Renal cortical epithelial cell (primary cell): ENCODE results near the gene DHX34. TPM values are rescaled to one million over a fixed set of nuclear protein-coding genes. Genes with fewer than 3 reads are reported as not detected.
A peak's percentile ranks its signal among the peaks of the same experiment; 100 is the strongest.
"Not testable (repeated sequence)": the region's sequence is repeated elsewhere in the genome, so short reads cannot be mapped to it uniquely, and the experiment has no call there.

Experiments used
- DNase-seq: peaks from one replicate; pipeline ENCODE4 v3.0.0-alpha.2; 2011; ENCODE audit warnings: low read depth
- total RNA-seq: library from RNA; depleted of rRNA; stranded (reverse); fragments of >200 nt; gene quantifications from 2 replicates; pipeline ENCODE4 v1.2.3, GENCODE V29; 2014

Gene DHX34
- total RNA-seq, 1 donor from 2014 or later, result 13.4 TPM

- peak; percentile 54 for DNase-seq
These were observed 14.8 kb downstream of the DHX34 start for GRCh38 chr19:47363758-47364531.

- not testable (repeated sequence) for DNase-seq
These were observed 16.3 kb downstream of the DHX34 start for GRCh38 chr19:47365455-47365854.

GRCh38 chr19:47370045-47370611 lies 21.0 kb downstream of the DHX34 start:
- DNase-seq, result no peak

GRCh38 chr19:47371261-47371660 lies 22.1 kb downstream of the DHX34 start:
- DNase-seq, result no peak

- no peak for DNase-seq
These were observed 23.5 kb downstream of the DHX34 start for GRCh38 chr19:47372603-47373002.

- no peak for DNase-seq
These were observed 24.4 kb downstream of the DHX34 start for GRCh38 chr19:47373246-47374240.

- DNase-seq, result no peak
These were observed 26.0 kb downstream of the DHX34 start for GRCh38 chr19:47374876-47375693.

- no peak for DNase-seq
These were observed 26.8 kb downstream of the DHX34 start for GRCh38 chr19:47375694-47376588.

- DNase-seq, result no peak
These were observed 27.6 kb downstream of the DHX34 start for GRCh38 chr19:47376589-47377144.

GRCh38 chr19:47377208-47377701 lies 28.1 kb downstream of the DHX34 start:
- DNase-seq, result no peak

GRCh38 chr19:47377801-47378200 lies 28.7 kb downstream of the DHX34 start:
- DNase-seq, result no peak

GRCh38 chr19:47378246-47378645 lies 29.1 kb downstream of the DHX34 start:
- no peak for DNase-seq

- DNase-seq, result no peak
These were observed 30.3 kb downstream of the DHX34 start for GRCh38 chr19:47379381-47379938.

- no peak for DNase-seq
These were observed 31.4 kb downstream of the DHX34 start for GRCh38 chr19:47380559-47380958.

GRCh38 chr19:47381121-47381520 lies 32.0 kb downstream of the DHX34 start:
- no peak for DNase-seq

GRCh38 chr19:47381653-47382279 lies 32.7 kb downstream of the DHX34 start:
- DNase-seq, result no peak

- DNase-seq, result not testable (repeated sequence)
These were observed 34.8 kb downstream of the DHX34 start for GRCh38 chr19:47383890-47384289.

GRCh38 chr19:47384533-47384932 lies 35.4 kb downstream of the DHX34 start:
- not testable (repeated sequence) for DNase-seq

GRCh38 chr19:47386582-47386981 lies 37.5 kb downstream of the DHX34 start:
- not testable (repeated sequence) for DNase-seq
